ENCODE results near the gene TMEM167A.

Gene TMEM167A

DNA sequence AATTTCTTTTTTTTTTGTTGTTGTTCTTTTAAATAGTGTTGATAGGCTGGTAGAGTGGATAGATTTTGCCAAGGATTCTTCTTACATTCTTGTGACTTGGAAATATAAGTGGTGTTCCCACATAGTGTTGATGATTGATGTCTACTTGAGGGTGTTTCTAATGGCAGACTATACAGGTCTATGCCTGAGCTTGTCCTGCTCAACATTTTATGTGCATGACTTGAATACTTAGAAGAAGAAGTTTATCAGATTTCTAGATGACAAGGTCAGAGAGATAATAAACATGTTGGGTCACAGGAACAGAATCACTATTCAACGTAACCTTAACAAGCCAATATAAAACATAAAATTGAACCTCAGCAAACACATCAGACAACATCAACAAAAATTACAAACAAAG lies 24.3 kb upstream of the TMEM167A start:
- TF ChIP-seq TEAD4 (IDR thresholded peaks at IDR 0.05), result no peak
- TF ChIP-seq ZBTB7A (IDR thresholded peaks at IDR 0.05; ENCODE audit: low read depth), result no peak
- TF ChIP-seq CREB1 (IDR thresholded peaks at IDR 0.05; ENCODE audit: low read depth), result no peak
- no peak for TF ChIP-seq FOXM1 (IDR thresholded peaks at IDR 0.05; ENCODE audit: borderline replicate concordance, low read depth)

- TF ChIP-seq MAX (IDR thresholded peaks at IDR 0.05) (no peak), EP300 (IDR thresholded peaks at IDR 0.05; ENCODE audit: borderline replicate concordance) (no peak), TCF12 (IDR thresholded peaks at IDR 0.05; ENCODE audit: low read depth) (no peak), TAF1 (IDR thresholded peaks at IDR 0.05; ENCODE audit: low read depth) (no peak), USF1 (IDR thresholded peaks at IDR 0.05) (no peak), EGR1 (IDR thresholded peaks at IDR 0.05) (no peak), YY1 (IDR thresholded peaks at IDR 0.05; ENCODE audit: low read depth) (no peak), RAD21 (IDR thresholded peaks at IDR 0.05; ENCODE audit: low read depth) (no peak), ZBTB7A (IDR thresholded peaks at IDR 0.05; ENCODE audit: low read depth) (no peak), FOXM1 (IDR thresholded peaks at IDR 0.05; ENCODE audit: borderline replicate concordance, low read depth) (no peak), NFIC (IDR thresholded peaks at IDR 0.05) (no peak)
- TF ChIP-seq, protein P1, sequence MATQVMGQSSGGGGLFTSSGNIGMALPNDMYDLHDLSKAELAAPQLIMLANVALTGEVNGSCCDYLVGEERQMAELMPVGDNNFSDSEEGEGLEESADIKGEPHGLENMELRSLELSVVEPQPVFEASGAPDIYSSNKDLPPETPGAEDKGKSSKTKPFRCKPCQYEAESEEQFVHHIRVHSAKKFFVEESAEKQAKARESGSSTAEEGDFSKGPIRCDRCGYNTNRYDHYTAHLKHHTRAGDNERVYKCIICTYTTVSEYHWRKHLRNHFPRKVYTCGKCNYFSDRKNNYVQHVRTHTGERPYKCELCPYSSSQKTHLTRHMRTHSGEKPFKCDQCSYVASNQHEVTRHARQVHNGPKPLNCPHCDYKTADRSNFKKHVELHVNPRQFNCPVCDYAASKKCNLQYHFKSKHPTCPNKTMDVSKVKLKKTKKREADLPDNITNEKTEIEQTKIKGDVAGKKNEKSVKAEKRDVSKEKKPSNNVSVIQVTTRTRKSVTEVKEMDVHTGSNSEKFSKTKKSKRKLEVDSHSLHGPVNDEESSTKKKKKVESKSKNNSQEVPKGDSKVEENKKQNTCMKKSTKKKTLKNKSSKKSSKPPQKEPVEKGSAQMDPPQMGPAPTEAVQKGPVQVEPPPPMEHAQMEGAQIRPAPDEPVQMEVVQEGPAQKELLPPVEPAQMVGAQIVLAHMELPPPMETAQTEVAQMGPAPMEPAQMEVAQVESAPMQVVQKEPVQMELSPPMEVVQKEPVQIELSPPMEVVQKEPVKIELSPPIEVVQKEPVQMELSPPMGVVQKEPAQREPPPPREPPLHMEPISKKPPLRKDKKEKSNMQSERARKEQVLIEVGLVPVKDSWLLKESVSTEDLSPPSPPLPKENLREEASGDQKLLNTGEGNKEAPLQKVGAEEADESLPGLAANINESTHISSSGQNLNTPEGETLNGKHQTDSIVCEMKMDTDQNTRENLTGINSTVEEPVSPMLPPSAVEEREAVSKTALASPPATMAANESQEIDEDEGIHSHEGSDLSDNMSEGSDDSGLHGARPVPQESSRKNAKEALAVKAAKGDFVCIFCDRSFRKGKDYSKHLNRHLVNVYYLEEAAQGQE (IDR thresholded peaks at IDR 0.05; ENCODE audit: low read depth), result no peak
Measured at GRCh38 chr5:83099445-83099844, 22.3 kb upstream of the TMEM167A start.

GRCh38 chr5:83099001-83099400 lies 21.8 kb upstream of the TMEM167A start:
- TF ChIP-seq TCF12 (IDR thresholded peaks at IDR 0.05; ENCODE audit: low read depth) (no peak), EP300 (IDR thresholded peaks at IDR 0.05; ENCODE audit: borderline replicate concordance) (no peak), TAF1 (IDR thresholded peaks at IDR 0.05; ENCODE audit: low read depth) (no peak), MAX (IDR thresholded peaks at IDR 0.05) (no peak), ZBTB7A (IDR thresholded peaks at IDR 0.05; ENCODE audit: low read depth) (no peak), CEBPB (IDR thresholded peaks at IDR 0.05) (no peak), USF1 (IDR thresholded peaks at IDR 0.05) (no peak), RAD21 (IDR thresholded peaks at IDR 0.05; ENCODE audit: low read depth) (no peak), TEAD4 (IDR thresholded peaks at IDR 0.05) (no peak), CREB1 (IDR thresholded peaks at IDR 0.05; ENCODE audit: low read depth) (no peak), FOXM1 (IDR thresholded peaks at IDR 0.05; ENCODE audit: borderline replicate concordance, low read depth) (no peak)
- TF ChIP-seq, protein P1 (IDR thresholded peaks at IDR 0.05; ENCODE audit: low read depth), result no peak

GRCh38 chr5:83097689-83098231 lies 20.6 kb upstream of the TMEM167A start:
- TF ChIP-seq RAD21 (IDR thresholded peaks at IDR 0.05; ENCODE audit: low read depth), result no peak
- TF ChIP-seq TEAD4 (IDR thresholded peaks at IDR 0.05), result peak; percentile 59

- no peak for TF ChIP-seq NFIC (IDR thresholded peaks at IDR 0.05)
Measured at GRCh38 chr5:83096660-83097339, 19.6 kb upstream of the TMEM167A start.

GRCh38 chr5:83095957-83096539 lies 18.9 kb upstream of the TMEM167A start:
- no peak for TF ChIP-seq FOXM1 (IDR thresholded peaks at IDR 0.05; ENCODE audit: borderline replicate concordance, low read depth)
- TF ChIP-seq USF1 (IDR thresholded peaks at IDR 0.05), result no peak

Measured in Ishikawa (cell line).